H1 (cell line): Measurements from ENCODE around the gene SHISA7. TPM values are rescaled to one million over a fixed set of nuclear protein-coding genes. Genes with fewer than 3 reads are reported as not detected.

ENCODE experiments used
- CTCF ChIA-PET: fragments of 300-600 bp; sonication (Branson Sonifier 250); formaldehyde crosslinking; loops from one replicate; lab custom pipeline; 2021; ENCODE audit not compliant: partially characterized antibody; lab: Charles Lee
- POLR2A ChIA-PET: fragments of 300-600 bp; sonication (Branson Sonifier 250); formaldehyde crosslinking; loops from one replicate; lab custom pipeline; 2021; ENCODE audit warnings: inconsistent platforms; ENCODE audit not compliant: partially characterized antibody; lab: Charles Lee
- DNase-seq, 2 experiments: peaks; one replicate each; pipeline versions ENCODE4 v3.0.0 to v3.0.0-alpha.2; 2010 to 2022; ENCODE audit warnings: low spot score in 2 of 2, low read depth in 1 of 2, mixed read lengths in 1 of 2
- FAIRE-seq: peaks from 2 replicates; lab custom pipeline; 2011; peaks lifted over from hg19 to GRCh38; lab: Jason Lieb, UNC
- H2AFZ ChIP-seq: 2 replicates; pipeline ENCODE4 v1.8.1; 2012; ENCODE audit warnings: low read length, inconsistent platforms
- H2AK5ac ChIP-seq: 2 replicates; pipeline ENCODE4 v1.6.1; 2013; ENCODE audit warnings: low read depth, low read length
- H2BK120ac ChIP-seq: replicated peaks from 2 replicates; pipeline ENCODE3; 2013; ENCODE audit warnings: low read depth, low read length, inconsistent platforms
- H2BK12ac ChIP-seq: 2 replicates; pipeline ENCODE4 v1.6.1; 2013; ENCODE audit warnings: low read depth, low read length
- H2BK15ac ChIP-seq: 2 replicates; pipeline ENCODE4 v1.6.1; 2013; ENCODE audit warnings: low read length
- H2BK20ac ChIP-seq: 2 replicates; pipeline ENCODE4 v1.6.1; 2013; ENCODE audit warnings: low read length
- H2BK5ac ChIP-seq: 2 replicates; pipeline ENCODE4 v1.6.1; 2013; ENCODE audit warnings: low read depth, low read length
- H3K14ac ChIP-seq: 2 replicates; pipeline ENCODE4 v1.6.1; 2013; ENCODE audit warnings: inconsistent platforms; ENCODE audit not compliant: insufficient read length
- H3K18ac ChIP-seq: 2 replicates; pipeline ENCODE4 v1.6.1; 2013; ENCODE audit warnings: low read length; ENCODE audit errors: extremely low read depth
- H3K23ac ChIP-seq: 2 replicates; pipeline ENCODE4 v1.6.1; 2013; ENCODE audit warnings: inconsistent platforms; ENCODE audit not compliant: insufficient read length
- H3K23me2 ChIP-seq: 2 replicates; pipeline ENCODE4 v1.6.1; 2013; ENCODE audit warnings: low read depth, low read length
- H3K27ac ChIP-seq: 2 replicates; pipeline ENCODE4 v1.6.1; 2011; ENCODE audit warnings: low read depth, low read length, inconsistent platforms
- H3K27me3 ChIP-seq, 4 experiments: replicated peaks in 1 of 4; 1 replicate in 1 of 4; 2 replicates in 3 of 4; pipeline versions ENCODE4 v1.6.1 to v1.8.1; 2011 to 2013; ENCODE audit warnings: low read length in 3 of 4, mild to moderate bottlenecking in 3 of 4, inconsistent platforms in 2 of 4, mixed read lengths in 2 of 4, moderate library complexity in 1 of 4; ENCODE audit not compliant: control insufficient read depth in 3 of 4, insufficient read depth in 3 of 4; ENCODE audit errors: extremely low read depth in 1 of 4
- H3K36me3 ChIP-seq, 4 experiments: 2 replicates each; pipeline versions ENCODE4 v1.6.1 to v1.8.1; 2011 to 2013; ENCODE audit warnings: mild to moderate bottlenecking in 4 of 4, low read length in 3 of 4, moderate library complexity in 2 of 4, control low read depth in 1 of 4, inconsistent platforms in 1 of 4; ENCODE audit not compliant: insufficient read depth in 4 of 4, control insufficient read depth in 2 of 4
- H3K4ac ChIP-seq: replicated peaks from 2 replicates; pipeline ENCODE3; 2013; ENCODE audit warnings: low read length, low read depth, mixed read lengths, inconsistent platforms; ENCODE audit not compliant: insufficient read length
- H3K4me1 ChIP-seq, 4 experiments: replicated peaks in 1 of 4; 1 replicate in 1 of 4; 2 replicates in 3 of 4; pipeline versions ENCODE4 v1.6.1 to v1.8.1; 2011 to 2013; ENCODE audit warnings: low read length in 3 of 4, inconsistent platforms in 2 of 4, mixed read lengths in 1 of 4; ENCODE audit not compliant: insufficient read depth in 4 of 4, control insufficient read depth in 3 of 4
- H3K4me2 ChIP-seq, 2 experiments: 2 replicates each; pipeline versions ENCODE4 v1.6.1 to v1.8.1; 2011 to 2013; ENCODE audit warnings: low read depth in 2 of 2, low read length in 2 of 2, control low read depth in 1 of 2, inconsistent platforms in 1 of 2, mild to moderate bottlenecking in 1 of 2; ENCODE audit not compliant: insufficient read depth in 1 of 2
- H3K4me3 ChIP-seq, 4 experiments: fragments of 200-600, 300-600 bp in 1 of 4; sonication (generic), shearing (Covaris generic), sonication (Bioruptor Twin) in 1 of 4; 2 replicates each; pipeline versions ENCODE4 v1.5.1 to v1.8.1; 2011 to 2016; ENCODE audit warnings: low read length in 4 of 4, low read depth in 3 of 4, control low read depth in 2 of 4, inconsistent platforms in 2 of 4, mild to moderate bottlenecking in 2 of 4, mixed read lengths in 1 of 4, moderate library complexity in 1 of 4; ENCODE audit not compliant: insufficient read depth in 2 of 4; ENCODE audit errors: extremely low read depth in 1 of 4
- H3K56ac ChIP-seq: replicated peaks from 2 replicates; pipeline ENCODE3; 2013; ENCODE audit warnings: low read depth, mild to moderate bottlenecking, mixed read lengths, low read length, inconsistent platforms; ENCODE audit not compliant: insufficient read length
- H3K79me1 ChIP-seq: 2 replicates; pipeline ENCODE4 v1.6.1; 2013; ENCODE audit warnings: low read depth, low read length, control low read depth
- H3K79me2 ChIP-seq, 2 experiments: 2 replicates each; pipeline versions ENCODE4 v1.6.1 to v1.8.1; 2012 to 2013; ENCODE audit warnings: low read length in 2 of 2, mild to moderate bottlenecking in 2 of 2, inconsistent platforms in 1 of 2; ENCODE audit not compliant: insufficient read depth in 2 of 2, control insufficient read depth in 1 of 2
- H3K9ac ChIP-seq, 4 experiments: replicated peaks in 1 of 4; 1 replicate in 1 of 4; 2 replicates in 3 of 4; pipeline versions ENCODE4 v1.6.1 to v1.8.1; 2011 to 2013; ENCODE audit warnings: low read depth in 3 of 4, low read length in 3 of 4, control low read depth in 2 of 4, mild to moderate bottlenecking in 2 of 4, moderate library complexity in 2 of 4, inconsistent platforms in 1 of 4; ENCODE audit errors: extremely low read depth in 1 of 4
- H3K9me3 ChIP-seq, 2 experiments: 2 replicates each; pipeline versions ENCODE4 v1.6.1 to v1.8.1; 2012 to 2013; ENCODE audit warnings: mild to moderate bottlenecking in 2 of 2, moderate library complexity in 2 of 2, control low read depth in 1 of 2, inconsistent platforms in 1 of 2, low read depth in 1 of 2, low read length in 1 of 2, mixed read lengths in 1 of 2; ENCODE audit not compliant: insufficient read depth in 2 of 2
- H4K20me1 ChIP-seq, 2 experiments: replicated peaks in 1 of 2; 2 replicates each; pipeline versions ENCODE3 to v1.8.1; 2011 to 2013; ENCODE audit warnings: inconsistent platforms in 2 of 2, low read length in 2 of 2, mild to moderate bottlenecking in 1 of 2; ENCODE audit not compliant: insufficient read depth in 2 of 2, control insufficient read depth in 1 of 2
- H4K5ac ChIP-seq: 2 replicates; pipeline ENCODE4 v1.6.1; 2013; ENCODE audit warnings: low read length, low read depth, mixed read lengths, inconsistent platforms; ENCODE audit not compliant: insufficient read length
- H4K8ac ChIP-seq: 2 replicates; pipeline ENCODE4 v1.8.0; 2013; ENCODE audit warnings: mild to moderate bottlenecking, moderate library complexity, low read length, inconsistent platforms; ENCODE audit not compliant: insufficient read depth; ENCODE audit errors: extremely low read depth
- H4K91ac ChIP-seq: replicated peaks from 2 replicates; pipeline ENCODE3; 2013; ENCODE audit warnings: low read length, mixed read lengths, inconsistent platforms; ENCODE audit not compliant: insufficient read length
- BRCA1 ChIP-seq: IDR thresholded peaks from 2 replicates; pipeline ENCODE4 v1.6.1; 2012; ENCODE audit warnings: low read depth, low read length, improper control_type of control experiment
- CHD1 ChIP-seq: IDR thresholded peaks from 2 replicates; pipeline ENCODE4 v1.6.1; 2012; ENCODE audit warnings: low read depth, low read length, improper control_type of control experiment
- CREB1 ChIP-seq: IDR thresholded peaks from 2 replicates; pipeline ENCODE4 v1.6.1; 2012; ENCODE audit warnings: inconsistent platforms
- CTBP2 ChIP-seq: IDR thresholded peaks from 2 replicates; pipeline ENCODE4 v1.7.0; 2011; ENCODE audit warnings: borderline replicate concordance, mild to moderate bottlenecking, moderate library complexity, mixed read lengths, low read length; ENCODE audit not compliant: insufficient read depth, insufficient read length
- JUN ChIP-seq: IDR thresholded peaks from 2 replicates; pipeline ENCODE4 v1.6.1; 2011; ENCODE audit warnings: low read depth, mild to moderate bottlenecking, improper control_type of control experiment, low read length
- KDM4A ChIP-seq: IDR thresholded peaks from one replicate; pipeline ENCODE4 v1.7.1; 2012; ENCODE audit warnings: low read depth, mild to moderate bottlenecking, moderate library complexity, low read length, inconsistent platforms; ENCODE audit not compliant: severe bottlenecking
- PHF8 ChIP-seq: fragments of 200-600 bp; sonication (generic); conservative IDR thresholded peaks from 2 replicates; pipeline ENCODE4 v1.7.1; 2012; ENCODE audit warnings: low read depth, mild to moderate bottlenecking, inconsistent platforms, low read length, moderate library complexity
- SAP30 ChIP-seq: fragments of 300-600 bp; sonication (generic); IDR thresholded peaks from 2 replicates; pipeline ENCODE4 v1.7.1; 2012; ENCODE audit warnings: low read length, moderate library complexity, mild to moderate bottlenecking, inconsistent platforms; ENCODE audit not compliant: insufficient read depth, insufficient replicate concordance
- SP1 ChIP-seq: IDR thresholded peaks from 2 replicates; pipeline ENCODE4 v1.6.1; 2011; ENCODE audit warnings: low read depth, low read length
- TAF7 ChIP-seq: optimal IDR thresholded peaks from 2 replicates; pipeline ENCODE3; 2011; ENCODE audit warnings: low read depth, mild to moderate bottlenecking, inconsistent platforms, low read length, moderate library complexity, borderline replicate concordance
- WGBS, 2 experiments: shearing (Covaris generic) in 1 of 2; methylation state at CpG; one replicate each; pipeline versions ENCODE4 v1.1.6 to v1.1.7; 2013 to 2015; ENCODE audit warnings: low lambda C conversion rate in 2 of 2, mixed read lengths in 2 of 2, inconsistent platforms in 1 of 2, low coverage in 1 of 2, missing lambda C conversion rate in 1 of 2; ENCODE audit not compliant: insufficient replicate concordance in 2 of 2, insufficient coverage in 1 of 2, insufficient read length in 1 of 2; ENCODE audit errors: extremely low coverage in 1 of 2, missing lambda C conversion rate in 1 of 2; 5-methylcytosine and 5-hydroxymethylcytosine counted together
- polyA plus RNA-seq, 7 experiments: library from polyadenylated mRNA; depleted of rRNA in 3 of 7; stranded (reverse) in 5 of 7; unstranded in 2 of 7; fragments of >200 nt in 5 of 7; fragments of 200-250 nt in 2 of 7; gene quantifications; 1 replicate in 5 of 7; 2 replicates in 1 of 7; 4 replicates in 1 of 7; pipeline versions ENCODE4 v1.2.1 to v1.2.3, GENCODE V29; 2011 to 2013; ENCODE audit warnings: missing spikeins in 2 of 7, mixed read lengths in 2 of 7
- total RNA-seq: library from RNA; stranded (reverse); fragmentation: NEBNext Ultra II Directional; extraction: Animal tissue kit (Norgen Biotek cat#: 25700); gene quantifications from 2 replicates; pipeline ENCODE4 v1.2.1, GENCODE V29; 2021
- TF ChIP-seq, protein P1 (sequence below): IDR thresholded peaks from 2 replicates; pipeline ENCODE4 v1.6.1; 2011; ENCODE audit warnings: low read depth, mild to moderate bottlenecking, low read length; ENCODE audit not compliant: insufficient read depth

Gene SHISA7
- total and polyA plus RNA-seq, 2 of the 8 experiments (the other 6 are each of a cell fraction or from before 2014, with no cell fraction given) = 0.76 to 1.0 TPM

DNA sequence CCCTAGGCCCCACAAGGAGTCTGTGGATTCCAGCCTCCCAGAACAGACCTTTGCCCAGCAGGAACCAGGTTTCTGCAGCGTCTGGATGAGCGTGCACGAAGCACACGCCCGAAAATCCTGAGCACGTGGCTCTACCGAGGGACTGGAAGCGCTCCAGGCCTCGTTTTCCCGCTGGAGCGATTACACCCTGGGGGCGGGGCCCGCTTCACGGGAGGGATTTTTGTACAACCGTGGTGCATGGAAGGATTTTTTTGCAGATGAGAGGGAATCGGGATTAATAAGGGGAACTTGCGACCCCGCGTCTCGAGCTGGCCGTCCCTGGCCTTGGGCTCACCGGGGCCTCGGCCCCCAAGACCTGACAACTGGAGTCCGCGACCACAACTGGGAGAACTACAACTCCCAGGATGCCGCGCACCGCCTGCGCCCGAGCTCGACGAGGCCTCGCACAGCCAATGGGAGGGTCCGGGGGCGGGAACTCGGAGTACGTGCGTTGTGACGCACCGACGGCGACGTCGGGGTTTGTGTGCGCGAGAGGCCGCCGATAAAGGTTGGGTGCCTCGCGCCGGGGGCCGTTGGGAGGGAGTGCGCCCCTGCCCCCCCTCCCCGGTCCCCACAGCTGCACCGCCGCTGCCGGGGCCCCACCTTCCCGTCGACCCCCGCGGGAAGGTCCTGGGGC, 33.1 kb upstream of the SHISA7 start, which contains the start of gene ZNF628:
Gene ZNF628 (plus strand): TSS at position 518 of the 676 bp plus-strand sequence. CDS start 3,294 bp downstream, outside the sequence.
- H3K9me3 ChIP-seq = no peaks in the 10 kb centered on the region
- H4K8ac ChIP-seq = peak within 1 kb of the TSS; percentile 89; the same call in 1 of the 2 replicates
- no peaks in the 10 kb centered on the region for H3K36me3 ChIP-seq
- H3K4ac ChIP-seq = peak within 1 kb of the TSS; percentile 81
- no peak within 1 kb of the TSS for H2BK20ac ChIP-seq
- peak within 1 kb of the TSS; percentile 63 to 74 for H3K4me2 ChIP-seq
- H4K91ac ChIP-seq = peak within 1 kb of the TSS; percentile 92
- H4K5ac ChIP-seq = peak within 1 kb of the TSS; percentile 86
- H3K9ac ChIP-seq = peak within 1 kb of the TSS in 2 of 4 experiments; percentile 48 to 53; a peak in 3 of 7 replicates
- H4K20me1 ChIP-seq = no peaks in the 10 kb centered on the region
- no peak within 1 kb of the TSS for H2BK120ac ChIP-seq
- peaks cover 0 to 20% (median 7%) of the 10 kb centered on the region in 4 experiments; a peak in 5 of 7 replicates for H3K4me1 ChIP-seq
- peak within 1 kb of the TSS; percentile 93 for H3K18ac ChIP-seq
- peaks cover 11% of the 10 kb centered on the region for H3K79me1 ChIP-seq
- H3K79me2 ChIP-seq = peaks cover 0 to 18% of the 10 kb centered on the region in 2 experiments; a peak in 2 of 4 replicates
- H3K14ac ChIP-seq = no peak within 1 kb of the TSS
- H3K27me3 ChIP-seq = no peaks in the 10 kb centered on the region; a peak in 2 of 7 replicates
- peak within 1 kb of the TSS; percentile 72; the same call in 1 of the 2 replicates for H2BK15ac ChIP-seq
- H2BK5ac ChIP-seq = peak within 1 kb of the TSS; percentile 66; the same call in 1 of the 2 replicates
- peak within 1 kb of the TSS; percentile 66 to 95 (median 80) for H3K4me3 ChIP-seq
- ChIA-PET CTCF (interaction anchor here (0.6 to 5.5 kb wide), 7 partner anchors 9 to 381 kb away, joined by 3 to 31 read pairs (median 3); no protein-coding TSS in a partner anchor), POLR2A (interaction anchor here (0.8 to 7.6 kb wide), 21 partner anchors 9 to 358 kb away, joined by 3 to 57 read pairs (median 5); partner anchors contain the start of genes C19orf85, FIZ1, ISOC2 and NAT14)
- H2AK5ac ChIP-seq = peak within 1 kb of the TSS; percentile 99
- no peak within 1 kb of the TSS for H3K56ac ChIP-seq
- no peak within 1 kb of the TSS; the same call in 1 of the 2 replicates for H2AFZ ChIP-seq
- peak; percentile 90 to 96 for DNase-seq
- peak within 1 kb of the TSS; percentile 47; the same call in 1 of the 2 replicates for H3K27ac ChIP-seq
- peak within 1 kb of the TSS; percentile 63; the same call in 1 of the 2 replicates for H2BK12ac ChIP-seq
- no peak for FAIRE-seq
- no peak within 1 kb of the TSS for H3K23ac ChIP-seq
- WGBS, 2 experiments = 1% methylated on average over 37 of the region's 61 CpGs; no CpG with 5 or more reads in 1 of the 2 experiments
- H3K23me2 ChIP-seq = peaks cover 3% of the 10 kb centered on the region
- TF ChIP-seq BRCA1 (no peak), CREB1 (peak; percentile 98), CHD1 (no peak), JUN (no peak), TAF7 (no peak), SP1 (peak; percentile 85), CTBP2 (no peak), KDM4A (peak; percentile 62), PHF8 (peak; percentile 63), SAP30 (no peak)
- TF ChIP-seq, protein P1, sequence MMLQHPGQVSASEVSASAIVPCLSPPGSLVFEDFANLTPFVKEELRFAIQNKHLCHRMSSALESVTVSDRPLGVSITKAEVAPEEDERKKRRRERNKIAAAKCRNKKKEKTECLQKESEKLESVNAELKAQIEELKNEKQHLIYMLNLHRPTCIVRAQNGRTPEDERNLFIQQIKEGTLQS = peak; percentile 90
